ENCODE data around the gene TGM5. TPM values are rescaled to one million over a fixed set of nuclear protein-coding genes. Genes with fewer than 3 reads are reported as not detected.
A peak's percentile ranks its signal among the peaks of the same experiment; 100 is the strongest.

TGM5 gene
- polyA plus RNA-seq, 1 experiment: not detected

GRCh38 chr15:43225201-43225949, 41.4 kb downstream of the TGM5 start:
- DNase-seq (ENCODE audit: low read depth): no peak
- Histone ChIP-seq H3K36me3 (ENCODE audit: control insufficient read depth, insufficient read depth, low read length) (no peaks in the 10 kb centered on the region), H3K4me3 (ENCODE audit: low read depth, low read length) (no peak overlapping the region), H3K27me3 (ENCODE audit: control insufficient read depth, insufficient read depth, low read length) (peaks cover 6% of the 10 kb centered on the region)
- POLR2A ChIA-PET: no interaction called here
- CTCF ChIA-PET: interaction anchor here (0.8 to 3.5 kb wide), 29 partner anchors 8 to 130 kb away, joined by 3 to 127 read pairs (median 6); partner anchors contain the start of gene TGM5
- peak; percentile 79 for TF ChIP-seq CTCF (IDR thresholded peaks at IDR 0.05; ENCODE audit: insufficient read depth, low read depth, low read length)

- no peak for TF ChIP-seq CTCF (IDR thresholded peaks at IDR 0.05; ENCODE audit: insufficient read depth, low read depth, low read length)
- Histone ChIP-seq H3K27me3 (ENCODE audit: control insufficient read depth, insufficient read depth, low read length) (peaks cover 6% of the 10 kb centered on the region), H3K4me3 (ENCODE audit: low read depth, low read length) (no peak overlapping the region), H3K36me3 (ENCODE audit: control insufficient read depth, insufficient read depth, low read length) (no peaks in the 10 kb centered on the region)
- DNase-seq (ENCODE audit: low read depth): no peak
- CTCF ChIA-PET: interaction anchor here (2.8 kb wide), 1 partner anchor 64 kb away, joined by 15 read pairs; no protein-coding TSS in a partner anchor
- POLR2A ChIA-PET: no interaction called here
Observed at GRCh38 chr15:43221422-43221821, 45.3 kb downstream of the TGM5 start.

GRCh38 chr15:43220991-43221403, 45.7 kb downstream of the TGM5 start, which contains the start of gene EPB42:
EPB42 (minus strand) TSS chr15:43221018; CDS start chr15:43220825, 193 bp downstream.
- ChIA-PET CTCF (interaction anchor here (2.8 kb wide), 1 partner anchor 65 kb away, joined by 15 read pairs; no protein-coding TSS in a partner anchor), POLR2A (no interaction called here)
- H3K36me3 ChIP-seq (ENCODE audit: control insufficient read depth, insufficient read depth, low read length): no peaks in the 10 kb centered on the region
- no peak for DNase-seq (ENCODE audit: low read depth)
- peaks cover 7% of the 10 kb centered on the region for H3K27me3 ChIP-seq (ENCODE audit: control insufficient read depth, insufficient read depth, low read length)
- TF ChIP-seq CTCF (IDR thresholded peaks at IDR 0.05; ENCODE audit: insufficient read depth, low read depth, low read length): no peak
- H3K4me3 ChIP-seq (ENCODE audit: low read depth, low read length): no peak within 1 kb of the TSS

DNA sequence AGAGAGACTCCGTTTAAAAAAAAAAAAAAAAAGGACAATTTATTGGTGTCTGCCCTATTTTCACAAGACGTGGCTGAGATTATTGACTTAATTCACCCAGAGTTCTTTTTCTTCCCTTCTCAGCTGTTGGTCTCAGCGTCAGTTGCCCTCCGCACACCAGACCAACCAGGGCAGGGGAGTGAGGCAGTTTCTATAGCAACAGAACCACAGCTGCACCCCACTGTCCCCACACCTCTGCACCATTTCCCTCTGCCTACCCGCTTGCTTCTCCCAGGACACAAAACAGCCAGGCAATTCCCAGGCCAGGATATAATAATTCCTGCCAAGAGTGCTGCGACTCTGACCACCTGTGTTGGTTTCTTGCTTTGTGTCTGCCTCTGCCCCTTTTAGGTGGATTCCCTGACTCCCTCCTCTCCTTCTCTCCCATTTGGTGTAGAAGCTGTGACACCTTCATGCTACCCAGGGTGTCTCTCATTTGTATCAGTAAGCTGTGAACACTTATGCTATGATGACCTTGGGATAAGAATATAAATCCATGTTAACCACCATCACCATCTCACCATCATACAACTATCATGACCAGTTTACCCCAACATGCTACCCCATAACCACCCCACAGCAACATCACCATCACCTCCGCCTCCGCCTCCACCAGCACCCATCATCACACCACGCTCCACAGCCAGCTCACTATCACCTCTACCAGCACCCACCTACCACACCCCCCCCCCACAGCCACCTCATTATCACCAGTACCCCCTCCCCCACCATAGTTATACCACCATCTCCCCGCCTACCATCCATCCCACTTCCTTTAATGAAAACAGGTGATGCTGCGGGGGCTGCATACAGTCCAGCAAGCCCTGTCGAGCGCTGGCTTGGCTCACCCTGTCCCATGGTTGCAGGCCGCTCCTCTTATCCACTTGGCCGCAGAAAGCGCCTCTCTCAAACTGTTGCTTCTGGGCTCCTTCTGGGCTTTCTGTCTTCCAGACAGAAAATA, 46.5 kb downstream of the TGM5 start:
- Histone ChIP-seq H3K4me3 (ENCODE audit: low read depth, low read length) (no peak overlapping the region), H3K36me3 (ENCODE audit: control insufficient read depth, insufficient read depth, low read length) (no peaks in the 10 kb centered on the region), H3K27me3 (ENCODE audit: control insufficient read depth, insufficient read depth, low read length) (peaks cover 8% of the 10 kb centered on the region)
- POLR2A ChIA-PET: no interaction called here
- CTCF ChIA-PET: interaction anchor here (0.9 to 4.3 kb wide), 6 partner anchors 11 to 66 kb away, joined by 3 to 23 read pairs (median 3); no protein-coding TSS in a partner anchor
- TF ChIP-seq CTCF (IDR thresholded peaks at IDR 0.05; ENCODE audit: insufficient read depth, low read depth, low read length): no peak
- no peak for DNase-seq (ENCODE audit: low read depth)
